SK-MEL-5 (cell line): Measurements from ENCODE around the gene IFITM1. TPM values are rescaled to one million over a fixed set of nuclear protein-coding genes. Genes with fewer than 3 reads are reported as not detected.
"Not testable (repeated sequence)": the region's sequence is repeated elsewhere in the genome, so short reads cannot be mapped to it uniquely, and the experiment has no call there.

Experiments
- DNase-seq: peaks from one replicate; pipeline ENCODE4 v3.0.0-alpha.2; 2016; ENCODE audit warnings: low read depth, low spot score
- in situ Hi-C: cut with HindIII; loops from 2 replicates; pipeline ENCODE4 v1.10.0; 2016; ENCODE audit warnings: low sequenced_read_pairs, high pct_unique_total_duplicates, low pct_unique_long_range_greater_than_20kb
- total RNA-seq: library from RNA; depleted of rRNA; stranded (reverse); fragments of >200 nt; shearing (Covaris generic); gene quantifications from 2 replicates; pipeline ENCODE4 v1.2.3, GENCODE V29; 2014

IFITM1 gene
- total RNA-seq, 1 experiment from 2014 or later: 0.79 TPM

GRCh38 chr11:349270-349954 is 35.6 kb downstream of the IFITM1 start:
- DNase-seq, in situ Hi-C loops: not testable (repeated sequence)

DNA sequence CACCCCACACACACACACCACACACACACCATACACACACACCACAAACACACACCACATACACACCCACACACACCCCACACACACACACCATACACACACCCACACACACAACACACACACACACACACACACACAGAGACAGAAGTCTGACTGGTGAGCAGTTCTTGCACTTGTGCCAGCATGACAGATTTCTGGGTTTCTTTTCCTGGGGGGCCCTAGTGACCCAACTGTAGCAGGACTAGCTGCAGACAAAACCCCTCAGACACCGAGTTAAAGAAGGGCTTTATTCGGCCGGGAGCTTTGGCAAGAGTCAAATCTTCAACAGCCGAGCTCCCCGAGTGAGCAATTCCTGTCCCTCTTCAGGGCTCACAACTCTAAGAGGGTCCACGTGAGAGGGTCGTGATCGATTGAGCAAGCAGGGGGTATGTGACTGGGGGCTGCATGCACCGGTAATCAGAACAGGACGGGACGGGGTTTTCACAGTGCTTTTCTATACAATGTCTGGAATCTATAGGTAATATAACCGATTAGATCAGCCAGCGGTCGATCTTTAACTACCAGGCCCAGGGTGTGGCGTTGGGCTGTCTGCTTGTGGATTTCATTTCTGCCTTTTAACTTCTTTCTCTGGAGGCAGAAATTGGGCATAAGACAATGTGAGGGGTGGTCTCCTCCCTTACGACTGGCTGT is 36.3 kb downstream of the IFITM1 start:
- in situ Hi-C loops: not testable (repeated sequence)

DNA sequence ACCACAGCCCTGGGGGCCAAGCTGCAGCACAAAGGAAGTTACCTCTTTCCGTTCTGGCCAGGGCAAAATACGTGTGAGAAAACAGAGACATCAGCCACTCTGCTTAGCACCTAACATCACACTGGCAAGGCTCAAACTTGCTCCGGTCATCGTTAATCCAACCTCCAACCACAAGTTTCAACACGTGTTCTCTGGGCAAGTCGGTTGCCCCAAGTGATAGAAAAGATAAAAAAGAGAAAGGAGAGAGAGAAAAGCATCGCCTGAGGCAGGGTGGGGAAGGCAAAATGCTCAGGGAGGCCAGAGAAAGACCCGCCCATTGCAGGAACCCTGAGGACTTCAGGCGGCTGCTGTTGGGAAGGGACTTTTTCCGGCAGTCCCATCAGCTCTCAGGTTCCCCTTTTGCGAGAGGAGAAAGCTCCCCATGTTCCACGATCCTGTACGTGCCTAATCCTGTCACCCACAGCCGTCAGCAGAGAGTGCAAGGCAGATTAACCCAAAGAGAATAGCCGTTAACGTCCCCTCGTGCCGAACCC is 36.9 kb downstream of the IFITM1 start:
- DNase-seq: no peak
- in situ Hi-C loops: no loop called here

More for the DNA sequence above, 36.3 kb downstream of the IFITM1 start:
- DNase-seq: not testable (repeated sequence)

DNA sequence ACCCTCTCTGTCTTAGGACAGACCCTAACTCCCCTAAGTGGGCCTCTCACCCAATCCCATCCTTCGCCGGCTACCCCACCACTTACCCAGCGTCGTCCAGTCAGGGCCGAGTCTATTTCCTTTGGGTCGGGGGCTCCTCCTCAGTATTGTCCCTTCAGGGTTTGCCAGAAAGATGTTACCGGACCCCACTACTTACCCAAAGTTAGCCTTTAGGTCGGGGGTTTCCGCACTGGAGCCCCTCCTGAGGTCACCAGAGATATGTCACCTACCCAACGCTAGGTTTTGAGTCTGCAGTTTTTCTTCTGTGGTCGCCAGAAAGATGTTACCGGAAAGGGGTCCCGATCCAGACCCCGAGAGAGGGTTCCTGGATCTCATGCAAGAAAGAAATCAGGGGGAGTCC is 37.6 kb downstream of the IFITM1 start:
- in situ Hi-C loops: no loop called here
- DNase-seq: no peak

DNA sequence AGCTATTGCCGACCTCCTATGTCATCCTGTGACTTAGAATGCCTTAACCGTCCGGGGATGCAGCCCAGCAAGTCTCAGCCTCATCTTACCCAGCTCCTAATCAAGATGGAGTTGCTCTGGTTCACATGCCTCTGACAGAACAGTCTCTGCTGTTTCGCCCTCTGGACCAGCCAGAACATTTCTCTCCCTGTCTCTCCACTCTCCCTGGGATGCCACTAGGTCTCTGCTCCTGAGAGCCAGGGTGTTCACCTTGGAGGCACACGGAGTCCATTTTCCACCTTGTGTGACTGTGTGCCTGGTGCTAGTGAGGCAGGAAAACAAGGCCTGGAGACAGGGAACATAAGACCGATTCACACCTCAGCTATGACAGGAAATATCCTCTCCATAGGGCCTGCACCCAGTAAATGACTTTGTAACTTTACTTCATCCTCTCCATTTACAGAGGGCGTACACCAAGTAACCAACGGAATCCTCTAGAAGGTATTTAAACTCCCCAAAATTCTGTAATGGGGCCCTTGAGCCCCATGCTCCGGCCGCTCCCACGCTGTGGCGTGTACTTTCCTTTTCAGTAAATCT is 38.7 kb downstream of the IFITM1 start:
- no peak for DNase-seq
- in situ Hi-C loops: no loop called here

DNA sequence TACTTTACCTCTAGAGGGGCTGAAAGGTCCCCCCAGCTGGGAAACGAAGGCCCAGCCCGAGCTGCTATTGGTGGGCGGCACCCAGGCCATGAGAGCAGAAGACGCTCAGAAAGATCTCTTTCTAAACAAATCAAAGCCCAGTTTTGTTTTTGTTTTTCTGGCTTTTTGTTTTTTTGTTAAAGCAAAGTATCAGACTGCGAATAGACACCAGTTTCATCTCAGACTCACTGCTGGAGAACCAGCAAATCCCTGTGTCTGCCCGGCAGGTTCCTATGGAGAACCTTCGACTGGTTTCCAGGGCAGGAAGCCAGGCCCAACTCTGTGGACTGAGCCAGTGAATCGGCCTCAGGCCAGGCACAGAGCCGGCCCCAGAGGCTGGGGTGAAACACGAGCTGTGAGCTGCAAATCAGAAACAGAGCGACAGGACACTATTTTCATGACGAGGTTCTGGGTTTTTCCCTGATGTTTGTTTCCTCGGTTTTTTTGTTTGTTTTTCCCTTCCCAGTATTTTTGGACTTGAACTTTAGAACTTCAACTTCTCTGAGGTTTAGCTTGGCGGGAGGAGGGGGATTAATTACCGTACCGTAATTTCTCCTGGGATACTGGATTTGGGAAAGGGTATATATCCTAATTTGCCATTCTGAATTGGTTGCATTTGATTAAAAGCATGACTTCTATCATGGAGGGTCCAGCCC is 39.5 kb downstream of the IFITM1 start:
- DNase-seq: no peak
- in situ Hi-C loops: no loop called here

GRCh38 chr11:355581-356458 is 42.0 kb downstream of the IFITM1 start:
- in situ Hi-C loops: no loop called here
- peak; percentile 89 for DNase-seq

GRCh38 chr11:356610-357009 is 42.8 kb downstream of the IFITM1 start:
- in situ Hi-C loops: no loop called here
- no peak for DNase-seq

- DNase-seq: no peak
- in situ Hi-C loops: no loop called here
Measured at GRCh38 chr11:357582-357981, 43.7 kb downstream of the IFITM1 start.

DNA sequence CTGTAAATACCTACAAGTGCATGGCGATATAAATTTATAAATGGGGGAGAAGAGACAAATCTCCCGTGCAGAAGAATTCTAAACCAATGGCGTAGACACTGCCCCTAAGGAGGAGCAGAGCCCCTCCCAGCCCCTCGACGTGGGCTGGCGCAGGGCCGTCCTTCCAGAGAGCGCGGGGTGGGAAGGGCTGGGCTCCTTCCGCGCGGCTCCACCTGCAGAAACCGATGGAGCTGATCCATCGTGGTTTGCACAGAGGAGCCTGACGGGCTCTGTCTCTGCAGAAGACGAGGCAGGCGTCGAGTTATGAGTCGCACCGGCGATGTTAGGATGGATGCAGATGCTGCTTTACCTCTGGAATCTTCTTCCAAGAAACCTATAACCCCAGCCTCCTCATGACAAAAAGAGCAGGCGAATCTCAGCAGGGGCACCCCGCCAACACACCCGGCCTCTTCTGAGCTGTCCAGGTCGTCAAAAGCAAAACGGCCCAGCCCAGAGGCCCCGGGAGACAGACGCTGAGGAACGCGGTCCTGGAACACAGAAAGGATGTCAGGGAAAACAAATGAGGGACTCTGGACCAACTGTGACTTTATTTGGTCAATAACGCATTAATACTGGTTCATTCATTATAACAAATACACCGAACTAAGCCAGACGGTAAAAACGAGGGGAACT is 44.4 kb downstream of the IFITM1 start:
- in situ Hi-C loops: no loop called here

GRCh38 chr11:359181-359714 is 45.4 kb downstream of the IFITM1 start:
- in situ Hi-C loops: no loop called here
- no peak for DNase-seq

More for the DNA sequence above, 44.4 kb downstream of the IFITM1 start:
- no peak for DNase-seq

DNA sequence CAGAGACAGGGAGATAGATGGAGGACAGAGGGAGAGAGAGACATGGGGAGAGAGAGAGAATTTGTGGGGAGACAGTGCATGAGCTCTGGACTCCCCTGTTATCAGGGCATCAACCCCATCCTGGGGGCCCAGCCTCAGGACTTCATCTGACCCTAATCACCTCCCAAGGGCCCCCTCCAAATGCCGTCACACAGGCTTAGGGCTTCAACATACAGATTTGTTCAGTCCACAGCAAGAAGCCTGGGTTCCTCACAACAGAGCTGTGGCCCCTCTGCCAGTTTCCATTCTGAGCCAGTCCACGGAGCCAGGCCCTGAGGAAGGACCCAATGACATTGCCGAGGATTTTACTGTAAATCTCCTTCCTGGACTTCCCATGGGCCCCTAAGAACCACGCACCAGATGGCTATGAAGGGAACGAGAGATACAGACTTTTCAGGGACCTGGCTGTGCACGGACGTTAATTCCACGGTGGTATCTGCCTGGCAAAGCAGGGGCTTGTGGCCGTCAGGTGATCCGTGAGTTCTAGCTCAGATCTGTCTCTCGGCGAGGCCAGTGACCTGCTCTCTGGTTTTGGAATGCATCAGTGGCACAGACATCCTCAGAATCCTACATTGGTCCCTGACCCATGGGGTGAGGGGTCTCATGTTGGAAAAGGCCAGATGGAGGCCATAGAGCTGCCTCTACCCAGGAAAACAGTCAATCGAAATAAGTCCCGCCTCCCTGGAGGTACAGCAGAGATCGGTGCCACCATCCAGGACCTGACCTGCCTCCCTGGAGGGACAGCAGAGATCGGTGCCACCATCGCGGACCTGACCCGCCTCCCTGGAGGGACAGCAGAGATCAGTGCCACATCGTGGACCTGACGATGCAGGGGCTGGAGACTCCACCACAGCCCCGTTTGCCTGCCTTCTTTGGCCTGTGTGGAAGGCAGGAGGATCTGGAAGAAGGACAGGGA is 46.8 kb downstream of the IFITM1 start:
- no peak for DNase-seq
- in situ Hi-C loops: no loop called here

DNA sequence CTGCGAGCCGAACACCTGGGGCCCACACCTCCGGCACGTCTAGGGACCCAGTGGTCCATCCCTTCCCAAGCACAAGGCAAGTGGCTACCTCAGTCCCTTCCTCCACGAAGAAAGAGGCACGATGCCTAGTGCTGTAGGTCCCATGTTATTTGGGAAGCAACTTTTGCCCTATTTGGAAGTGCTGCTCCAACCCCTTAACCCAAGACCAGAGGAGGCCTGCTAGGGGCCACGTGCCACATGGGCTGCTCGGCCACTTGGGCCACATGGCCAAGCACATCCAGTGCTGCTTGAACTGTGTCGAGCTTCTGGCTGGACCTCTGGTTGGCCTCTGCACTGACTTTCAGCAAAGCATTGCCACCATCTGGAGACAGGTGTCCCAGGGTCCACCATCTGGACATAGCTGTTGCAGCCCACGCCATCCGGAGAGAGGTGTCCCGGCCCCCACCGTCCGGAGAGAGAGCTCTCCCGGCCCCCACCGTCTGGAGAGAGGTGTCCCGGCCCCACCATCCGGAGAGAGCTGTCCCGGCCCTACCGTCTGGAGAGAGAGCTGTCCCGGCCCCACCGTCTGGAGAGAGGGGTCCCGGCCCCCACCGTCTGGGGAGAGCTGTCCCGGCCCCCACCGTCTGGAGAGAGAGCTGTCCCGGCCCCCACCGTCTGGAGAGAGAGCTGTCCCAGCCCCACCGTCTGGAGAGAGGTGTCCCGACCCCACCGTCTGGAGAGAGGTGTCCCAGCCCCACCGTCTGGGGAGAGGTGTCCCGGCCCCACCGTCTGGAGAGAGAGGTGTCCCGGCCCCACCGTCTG is 49.0 kb downstream of the IFITM1 start:
- in situ Hi-C loops: no loop called here

DNA sequence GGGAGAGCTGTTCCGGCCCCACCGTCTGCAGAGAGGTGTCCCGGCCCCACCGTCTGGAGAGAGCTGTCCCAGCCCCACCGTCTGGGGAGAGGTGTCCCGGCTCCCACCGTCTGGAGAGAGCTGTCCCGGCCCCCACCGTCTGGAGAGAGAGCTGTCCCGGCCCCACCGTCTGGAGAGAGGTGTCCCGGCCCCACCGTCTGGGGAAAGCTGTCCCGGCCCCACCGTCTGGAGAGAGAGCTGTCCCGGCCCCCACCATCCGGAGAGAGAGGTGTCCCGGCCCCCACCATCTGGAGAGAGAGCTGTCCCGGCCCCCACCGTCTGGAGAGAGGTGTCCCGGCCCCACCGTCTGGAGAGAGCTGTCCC is 49.6 kb downstream of the IFITM1 start:
- in situ Hi-C loops, DNase-seq: not testable (repeated sequence)

More for the DNA sequence above, 49.0 kb downstream of the IFITM1 start:
- DNase-seq: no peak
